Measurements from ENCODE around the gene WT1.
"Not testable (repeated sequence)": the region's sequence is repeated elsewhere in the genome, so short reads cannot be mapped to it uniquely, and the experiment has no call there.

WT1 gene

GRCh38 chr11:32386770-32387377 lies 48.5 kb downstream of the WT1 start:
- Histone ChIP-seq H3K9me3 (ENCODE audit: control insufficient read depth, low read length) (no peaks in the 10 kb centered on the region), H3K27ac (ENCODE audit: low read depth, low read length, severe bottlenecking) (peak overlapping the region; percentile 77), H3K36me3 (ENCODE audit: control insufficient read depth, insufficient read depth, low read length) (no peaks in the 10 kb centered on the region), H3K4me3 (ENCODE audit: extremely low read depth, insufficient read depth, low read length, poor library complexity, severe bottlenecking) (no peak overlapping the region), H3K4me1 (ENCODE audit: control insufficient read depth, insufficient read depth, low read length, poor library complexity, severe bottlenecking) (peaks cover 22% of the 10 kb centered on the region)
- 39 to 48% methylated on average over 4 to 5 of the region's 8 CpGs for WGBS, 2 experiments (ENCODE audit: insufficient coverage in 2 of 2)

- no peak overlapping the region for H3K4me3 ChIP-seq (ENCODE audit: extremely low read depth, insufficient read depth, low read length, poor library complexity, severe bottlenecking)
- H3K4me1 ChIP-seq (ENCODE audit: control insufficient read depth, insufficient read depth, low read length, poor library complexity, severe bottlenecking), result peaks cover 20% of the 10 kb centered on the region
- 18 to 31% methylated on average over 2 of the region's 2 CpGs for WGBS, 2 experiments (ENCODE audit: insufficient coverage in 2 of 2)
- H3K27ac ChIP-seq (ENCODE audit: low read depth, low read length, severe bottlenecking), result peak overlapping the region; percentile 77
- H3K36me3 ChIP-seq (ENCODE audit: control insufficient read depth, insufficient read depth, low read length), result no peaks in the 10 kb centered on the region
- H3K9me3 ChIP-seq (ENCODE audit: control insufficient read depth, low read length), result no peaks in the 10 kb centered on the region
These were observed 49.3 kb downstream of the WT1 start for GRCh38 chr11:32385998-32386397.

GRCh38 chr11:32382339-32383049 lies 52.8 kb downstream of the WT1 start:
- Histone ChIP-seq H3K27ac (ENCODE audit: low read depth, low read length, severe bottlenecking) (no peak overlapping the region), H3K9me3 (ENCODE audit: control insufficient read depth, low read length) (no peaks in the 10 kb centered on the region), H3K4me1 (ENCODE audit: control insufficient read depth, insufficient read depth, low read length, poor library complexity, severe bottlenecking) (peaks cover 18% of the 10 kb centered on the region), H3K36me3 (ENCODE audit: control insufficient read depth, insufficient read depth, low read length) (no peaks in the 10 kb centered on the region), H3K4me3 (ENCODE audit: extremely low read depth, insufficient read depth, low read length, poor library complexity, severe bottlenecking) (no peak overlapping the region)
- 88 to 96% methylated on average over 4 of the region's 10 CpGs for WGBS, 2 experiments (ENCODE audit: insufficient coverage in 2 of 2)

GRCh38 chr11:32381179-32381578 lies 54.2 kb downstream of the WT1 start:
- H3K4me3 ChIP-seq (ENCODE audit: extremely low read depth, insufficient read depth, low read length, poor library complexity, severe bottlenecking), result no peak overlapping the region
- 89 to 95% methylated on average over 7 to 9 of the region's 9 CpGs for WGBS, 2 experiments (ENCODE audit: insufficient coverage in 2 of 2)
- no peaks in the 10 kb centered on the region for H3K36me3 ChIP-seq (ENCODE audit: control insufficient read depth, insufficient read depth, low read length)
- H3K4me1 ChIP-seq (ENCODE audit: control insufficient read depth, insufficient read depth, low read length, poor library complexity, severe bottlenecking), result peaks cover 5% of the 10 kb centered on the region
- no peak overlapping the region for H3K27ac ChIP-seq (ENCODE audit: low read depth, low read length, severe bottlenecking)
- H3K9me3 ChIP-seq (ENCODE audit: control insufficient read depth, low read length), result no peaks in the 10 kb centered on the region

- Histone ChIP-seq H3K4me3 (ENCODE audit: extremely low read depth, insufficient read depth, low read length, poor library complexity, severe bottlenecking) (no peak overlapping the region), H3K36me3 (ENCODE audit: control insufficient read depth, insufficient read depth, low read length) (no peaks in the 10 kb centered on the region), H3K27ac (ENCODE audit: low read depth, low read length, severe bottlenecking) (no peak overlapping the region), H3K9me3 (ENCODE audit: control insufficient read depth, low read length) (no peaks in the 10 kb centered on the region), H3K4me1 (ENCODE audit: control insufficient read depth, insufficient read depth, low read length, poor library complexity, severe bottlenecking) (no peaks in the 10 kb centered on the region)
- WGBS, 2 experiments (ENCODE audit: insufficient coverage in 2 of 2), result 88 to 95% methylated on average over 10 of the region's 10 CpGs
These were observed 55.6 kb downstream of the WT1 start for GRCh38 chr11:32379719-32380118.

GRCh38 chr11:32375826-32376225 lies 59.5 kb downstream of the WT1 start:
- H3K27ac ChIP-seq (ENCODE audit: low read depth, low read length, severe bottlenecking), result no peak overlapping the region
- 100% methylated on average over 1 of the region's 1 CpG for WGBS, 2 experiments (ENCODE audit: insufficient coverage in 2 of 2)
- H3K36me3 ChIP-seq (ENCODE audit: control insufficient read depth, insufficient read depth, low read length), result no peaks in the 10 kb centered on the region
- peaks cover 2% of the 10 kb centered on the region for H3K9me3 ChIP-seq (ENCODE audit: control insufficient read depth, low read length)
- H3K4me1 ChIP-seq (ENCODE audit: control insufficient read depth, insufficient read depth, low read length, poor library complexity, severe bottlenecking), result no peaks in the 10 kb centered on the region
- no peak overlapping the region for H3K4me3 ChIP-seq (ENCODE audit: extremely low read depth, insufficient read depth, low read length, poor library complexity, severe bottlenecking)

GRCh38 chr11:32374261-32374711 lies 61.1 kb downstream of the WT1 start:
- peaks cover 3% of the 10 kb centered on the region for H3K9me3 ChIP-seq (ENCODE audit: control insufficient read depth, low read length)
- WGBS, 2 experiments (ENCODE audit: insufficient coverage in 2 of 2), result 17 to 35% methylated on average over 10 to 13 of the region's 13 CpGs
- H3K4me1 ChIP-seq (ENCODE audit: control insufficient read depth, insufficient read depth, low read length, poor library complexity, severe bottlenecking), result no peaks in the 10 kb centered on the region
- no peak overlapping the region for H3K4me3 ChIP-seq (ENCODE audit: extremely low read depth, insufficient read depth, low read length, poor library complexity, severe bottlenecking)
- no peak overlapping the region for H3K27ac ChIP-seq (ENCODE audit: low read depth, low read length, severe bottlenecking)
- H3K36me3 ChIP-seq (ENCODE audit: control insufficient read depth, insufficient read depth, low read length), result no peaks in the 10 kb centered on the region

- not testable (repeated sequence) for H3K4me3 ChIP-seq (ENCODE audit: extremely low read depth, insufficient read depth, low read length, poor library complexity, severe bottlenecking); H3K27ac ChIP-seq (ENCODE audit: low read depth, low read length, severe bottlenecking); H3K4me1 ChIP-seq (ENCODE audit: control insufficient read depth, insufficient read depth, low read length, poor library complexity, severe bottlenecking); H3K36me3 ChIP-seq (ENCODE audit: control insufficient read depth, insufficient read depth, low read length)
- peaks cover 10% of the 10 kb centered on the region for H3K9me3 ChIP-seq (ENCODE audit: control insufficient read depth, low read length)
These were observed 65.4 kb downstream of the WT1 start for GRCh38 chr11:32369987-32370386.

GRCh38 chr11:32366666-32367065 lies 68.7 kb downstream of the WT1 start:
- H3K27ac ChIP-seq (ENCODE audit: low read depth, low read length, severe bottlenecking), result no peak overlapping the region
- H3K36me3 ChIP-seq (ENCODE audit: control insufficient read depth, insufficient read depth, low read length), result no peaks in the 10 kb centered on the region
- no peaks in the 10 kb centered on the region for H3K4me1 ChIP-seq (ENCODE audit: control insufficient read depth, insufficient read depth, low read length, poor library complexity, severe bottlenecking)
- WGBS, 2 experiments (ENCODE audit: insufficient coverage in 2 of 2), result 86% methylated on average over 1 of the region's 1 CpG; no CpG with 5 or more reads in 1 of the 2 experiments
- no peak overlapping the region for H3K4me3 ChIP-seq (ENCODE audit: extremely low read depth, insufficient read depth, low read length, poor library complexity, severe bottlenecking)
- H3K9me3 ChIP-seq (ENCODE audit: control insufficient read depth, low read length), result peaks cover 8% of the 10 kb centered on the region

- WGBS, 2 experiments (ENCODE audit: insufficient coverage in 2 of 2), result 86 to 93% methylated on average over 2 of the region's 4 CpGs
- no peaks in the 10 kb centered on the region for H3K36me3 ChIP-seq (ENCODE audit: control insufficient read depth, insufficient read depth, low read length)
- H3K4me1 ChIP-seq (ENCODE audit: control insufficient read depth, insufficient read depth, low read length, poor library complexity, severe bottlenecking), result no peaks in the 10 kb centered on the region
- H3K4me3 ChIP-seq (ENCODE audit: extremely low read depth, insufficient read depth, low read length, poor library complexity, severe bottlenecking), result no peak overlapping the region
- H3K27ac ChIP-seq (ENCODE audit: low read depth, low read length, severe bottlenecking), result no peak overlapping the region
- H3K9me3 ChIP-seq (ENCODE audit: control insufficient read depth, low read length), result peaks cover 8% of the 10 kb centered on the region
These were observed 70.1 kb downstream of the WT1 start for GRCh38 chr11:32365192-32365591.

GRCh38 chr11:32358729-32359128 lies 76.6 kb downstream of the WT1 start:
- H3K27ac ChIP-seq (ENCODE audit: low read depth, low read length, severe bottlenecking), result no peak overlapping the region
- WGBS, 2 experiments (ENCODE audit: insufficient coverage in 2 of 2), result 81 to 87% methylated on average over 10 to 11 of the region's 13 CpGs
- H3K4me1 ChIP-seq (ENCODE audit: control insufficient read depth, insufficient read depth, low read length, poor library complexity, severe bottlenecking), result no peaks in the 10 kb centered on the region
- no peaks in the 10 kb centered on the region for H3K36me3 ChIP-seq (ENCODE audit: control insufficient read depth, insufficient read depth, low read length)
- H3K4me3 ChIP-seq (ENCODE audit: extremely low read depth, insufficient read depth, low read length, poor library complexity, severe bottlenecking), result no peak overlapping the region
- H3K9me3 ChIP-seq (ENCODE audit: control insufficient read depth, low read length), result no peaks in the 10 kb centered on the region

Measured in mesodermal cell (in vitro differentiated cells).